Measurements from ENCODE around the gene IGSF9B.

DNA sequence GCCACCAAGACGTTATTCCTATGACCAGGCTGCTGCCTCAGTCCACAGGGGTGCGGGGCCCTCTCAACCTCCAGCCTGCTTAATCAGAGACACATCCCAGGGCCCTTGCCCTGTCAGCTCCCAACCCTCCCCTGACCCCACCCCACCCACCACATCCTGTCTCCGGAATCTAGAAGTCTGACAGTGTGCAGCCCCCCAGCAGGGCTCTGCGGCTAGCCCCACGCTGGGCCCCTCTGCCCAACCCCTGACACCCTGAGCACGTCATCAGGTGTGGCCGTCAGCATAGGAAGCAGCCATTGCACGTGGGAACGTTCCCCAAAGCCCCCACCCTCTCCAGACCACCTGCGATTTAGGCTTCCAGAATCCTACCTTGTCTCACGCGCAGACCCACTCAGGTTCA, 34.3 kb upstream of the IGSF9B start:
- TF ChIP-seq, protein P1, sequence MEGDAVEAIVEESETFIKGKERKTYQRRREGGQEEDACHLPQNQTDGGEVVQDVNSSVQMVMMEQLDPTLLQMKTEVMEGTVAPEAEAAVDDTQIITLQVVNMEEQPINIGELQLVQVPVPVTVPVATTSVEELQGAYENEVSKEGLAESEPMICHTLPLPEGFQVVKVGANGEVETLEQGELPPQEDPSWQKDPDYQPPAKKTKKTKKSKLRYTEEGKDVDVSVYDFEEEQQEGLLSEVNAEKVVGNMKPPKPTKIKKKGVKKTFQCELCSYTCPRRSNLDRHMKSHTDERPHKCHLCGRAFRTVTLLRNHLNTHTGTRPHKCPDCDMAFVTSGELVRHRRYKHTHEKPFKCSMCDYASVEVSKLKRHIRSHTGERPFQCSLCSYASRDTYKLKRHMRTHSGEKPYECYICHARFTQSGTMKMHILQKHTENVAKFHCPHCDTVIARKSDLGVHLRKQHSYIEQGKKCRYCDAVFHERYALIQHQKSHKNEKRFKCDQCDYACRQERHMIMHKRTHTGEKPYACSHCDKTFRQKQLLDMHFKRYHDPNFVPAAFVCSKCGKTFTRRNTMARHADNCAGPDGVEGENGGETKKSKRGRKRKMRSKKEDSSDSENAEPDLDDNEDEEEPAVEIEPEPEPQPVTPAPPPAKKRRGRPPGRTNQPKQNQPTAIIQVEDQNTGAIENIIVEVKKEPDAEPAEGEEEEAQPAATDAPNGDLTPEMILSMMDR (IDR thresholded peaks at IDR 0.05): no peak
- no peak for TF ChIP-seq POLR2A (IDR thresholded peaks at IDR 0.05)

Data from body of pancreas (tissue), 4 donors.